Measurements from ENCODE around the gene ODF2. TPM values are rescaled to one million over a fixed set of nuclear protein-coding genes. Genes with fewer than 3 reads are reported as not detected.
"Not testable (repeated sequence)": the region's sequence is repeated elsewhere in the genome, so short reads cannot be mapped to it uniquely, and the experiment has no call there.

ODF2 gene
- total RNA-seq, 2 donors from 2014 or later: 17.5 to 19.8 TPM

GRCh38 chr9:128504485-128505413, 48.9 kb downstream of the ODF2 start, which contains the start of gene GLE1:
Gene GLE1 (plus strand): TSS chr9:128504719. CDS start chr9:128504806, 87 bp downstream.
- DNase-seq (ENCODE audit: low spot score): peak; percentile 99
- intact Hi-C loops (cut with DNase I): no loop called here

- no peak for DNase-seq (ENCODE audit: low spot score)
- intact Hi-C loops (cut with DNase I): no loop called here
Observed at GRCh38 chr9:128505414-128505765, 49.6 kb downstream of the ODF2 start.

- DNase-seq (ENCODE audit: low spot score): peak; percentile 62
- intact Hi-C loops (cut with DNase I): not testable (repeated sequence)
Observed at GRCh38 chr9:128505906-128506305, 50.1 kb downstream of the ODF2 start.

GRCh38 chr9:128512820-128513219, 57.0 kb downstream of the ODF2 start:
- DNase-seq (ENCODE audit: low spot score): peak; percentile 28
- intact Hi-C loops (cut with DNase I): no loop called here

GRCh38 chr9:128521956-128522355, 66.2 kb downstream of the ODF2 start:
- intact Hi-C loops (cut with DNase I): no loop called here
- DNase-seq (ENCODE audit: low spot score): no peak

GRCh38 chr9:128523199-128523925, 67.6 kb downstream of the ODF2 start:
- intact Hi-C loops (cut with DNase I): loop anchor here in 1 of 2 donors (1.0 kb wide), 1 partner anchor 15 kb away; no protein-coding TSS in a partner anchor
- DNase-seq (ENCODE audit: low spot score): peak; percentile 53

- intact Hi-C loops (cut with DNase I): no loop called here
- no peak for DNase-seq (ENCODE audit: low spot score)
Observed at GRCh38 chr9:128526720-128527119, 70.9 kb downstream of the ODF2 start.

- no peak for DNase-seq (ENCODE audit: low spot score)
- intact Hi-C loops (cut with DNase I): no loop called here
Observed at GRCh38 chr9:128528445-128529160, 72.8 kb downstream of the ODF2 start.

GRCh38 chr9:128529191-128529590, 73.4 kb downstream of the ODF2 start:
- intact Hi-C loops (cut with DNase I): no loop called here
- no peak for DNase-seq (ENCODE audit: low spot score)

- no peak for DNase-seq (ENCODE audit: low spot score)
- intact Hi-C loops (cut with DNase I): no loop called here
Observed at GRCh38 chr9:128532581-128532980, 76.8 kb downstream of the ODF2 start.

- DNase-seq (ENCODE audit: low spot score): no peak
- intact Hi-C loops (cut with DNase I): no loop called here
Observed at GRCh38 chr9:128540634-128541360, 85.0 kb downstream of the ODF2 start.

- DNase-seq (ENCODE audit: low spot score): no peak
- intact Hi-C loops (cut with DNase I): no loop called here
Observed at GRCh38 chr9:128546504-128546903, 90.7 kb downstream of the ODF2 start.

- intact Hi-C loops (cut with DNase I): no loop called here
- no peak for DNase-seq (ENCODE audit: low spot score)
Observed at GRCh38 chr9:128548876-128549275, 93.1 kb downstream of the ODF2 start.

GRCh38 chr9:128550226-128550625, 94.4 kb downstream of the ODF2 start:
- DNase-seq (ENCODE audit: low spot score): no peak
- intact Hi-C loops (cut with DNase I): no loop called here

Other genes starting within 250 kb of the ODF2 start
- 100 to 1,000 TPM; 123 to 130 TPM for gene GOLGA2, start 180.0 kb upstream of the ODF2 start, total RNA-seq
- 10 to 100 TPM; 11.5 to 16.7 TPM for gene SWI5, start 179.7 kb upstream of the ODF2 start, total RNA-seq
- 10 to 100 TPM; 11.8 to 15.7 TPM for gene TRUB2, start 133.6 kb upstream of the ODF2 start, total RNA-seq
- gene COQ4, start 133.2 kb upstream of the ODF2 start, total RNA-seq: 10 to 100 TPM; 16.0 to 20.0 TPM
- gene SLC27A4, start 115.5 kb upstream of the ODF2 start, total RNA-seq: 10 to 100 TPM; 15.9 to 22.3 TPM
- gene URM1, start 84.6 kb upstream of the ODF2 start, total RNA-seq: 10 to 100 TPM; 44.0 to 44.5 TPM
- 10 to 100 TPM; 64.1 to 97.6 TPM for gene CERCAM, start 35.1 kb upstream of the ODF2 start, total RNA-seq
- 10 to 100 TPM; 14.6 to 15.5 TPM for gene GLE1, start 48.7 kb downstream of the ODF2 start, total RNA-seq
- 100 to 1,000 TPM; 328 to 409 TPM for gene SPTAN1, start 96.6 kb downstream of the ODF2 start, total RNA-seq
- 10 to 100 TPM; 18.1 to 19.4 TPM for gene DYNC2I2, start 200.8 kb downstream of the ODF2 start, total RNA-seq
- gene SET, start 233.2 kb downstream of the ODF2 start, total RNA-seq: 100 to 1,000 TPM; 189 to 240 TPM
- gene PKN3, start 246.5 kb downstream of the ODF2 start, total RNA-seq: 10 to 100 TPM in 1 of 2 donors, 1 to 10 TPM in 1; 8.8 to 11.4 TPM

Data from posterior vena cava (tissue), 2 donors.